H54 (cell line): ENCODE data around the gene DNMT3L.

ENCODE experiments used
- DNase-seq: peaks from one replicate; pipeline ENCODE4 v3.0.0; 2011; ENCODE audit warnings: low spot score, mixed read lengths; ENCODE audit not compliant: insufficient read length
- FAIRE-seq: peaks from 3 replicates; lab custom pipeline; 2011; peaks lifted over from hg19 to GRCh38; lab: Jason Lieb, UNC
- POLR2A ChIP-seq: IDR thresholded peaks from 2 replicates; pipeline ENCODE4 v1.6.1; 2011; ENCODE audit warnings: low read depth, mild to moderate bottlenecking, low read length

The DNMT3L gene

DNA sequence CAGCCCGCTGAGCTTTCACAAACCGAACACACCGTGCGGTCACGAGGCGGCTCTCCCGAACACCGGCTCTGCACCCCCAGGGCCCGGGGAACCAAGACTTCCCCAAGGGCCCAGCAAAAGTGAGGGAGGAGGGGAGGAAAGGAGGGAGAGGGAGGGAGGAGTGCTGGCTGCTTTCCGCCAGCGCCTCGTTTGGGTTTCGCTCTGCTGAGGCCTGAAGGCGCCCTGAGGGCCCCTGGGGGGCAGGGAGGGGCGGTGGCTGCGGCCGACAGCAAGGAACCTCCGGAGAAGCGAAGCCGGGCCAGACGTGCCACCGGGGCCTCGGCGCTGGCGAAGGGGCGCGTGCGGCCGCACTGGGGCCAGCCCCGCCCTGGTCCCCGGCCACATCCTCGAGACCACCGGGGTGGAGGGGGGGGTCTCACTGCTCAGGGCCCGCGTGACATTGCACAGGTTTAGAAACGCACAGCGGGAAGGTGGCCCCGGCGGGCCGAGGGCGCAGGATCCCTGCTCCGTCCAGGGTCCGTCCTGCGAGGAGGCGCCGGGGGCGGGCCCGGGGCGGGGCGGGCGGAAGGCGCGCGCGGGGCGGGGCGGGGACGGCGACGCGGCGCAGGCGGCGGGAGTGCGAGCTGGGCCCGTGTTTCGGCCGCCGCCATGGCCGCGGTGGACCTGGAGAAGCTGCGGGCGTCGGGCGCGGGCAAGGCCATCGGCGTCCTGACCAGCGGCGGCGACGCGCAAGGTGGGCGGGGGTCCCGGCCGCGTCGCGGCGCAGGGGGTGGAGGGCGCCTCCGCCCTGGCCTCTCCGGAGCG, 38.0 kb upstream of the DNMT3L start, which contains the start of gene PFKL:
TSS of gene PFKL (plus strand) at position 596 of the 804 bp plus-strand sequence. CDS start at position 649, 53 bp downstream.
- DNase-seq (peak; percentile 98), FAIRE-seq (no peak)
- TF ChIP-seq POLR2A, result peak; percentile 90

DNA sequence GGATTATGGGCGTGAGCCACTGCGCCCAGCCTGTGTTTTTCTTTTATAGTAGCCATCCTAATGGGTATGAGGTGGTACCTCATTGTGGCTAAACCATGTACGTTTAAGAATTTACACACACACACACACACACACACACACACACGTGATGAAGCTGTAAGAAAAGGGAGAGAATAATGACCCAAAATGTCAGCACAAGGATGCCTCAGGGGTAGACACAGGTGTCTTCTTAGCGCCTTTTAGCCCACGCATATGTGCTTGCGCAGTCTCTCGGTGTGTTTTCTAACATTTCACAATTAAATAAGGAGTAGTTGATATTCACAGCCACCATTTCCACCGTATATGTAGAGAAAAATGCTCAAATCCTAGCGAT, 37.4 kb upstream of the DNMT3L start:
- TF ChIP-seq POLR2A, result no peak
- DNase-seq (no peak), FAIRE-seq (no peak)

DNA sequence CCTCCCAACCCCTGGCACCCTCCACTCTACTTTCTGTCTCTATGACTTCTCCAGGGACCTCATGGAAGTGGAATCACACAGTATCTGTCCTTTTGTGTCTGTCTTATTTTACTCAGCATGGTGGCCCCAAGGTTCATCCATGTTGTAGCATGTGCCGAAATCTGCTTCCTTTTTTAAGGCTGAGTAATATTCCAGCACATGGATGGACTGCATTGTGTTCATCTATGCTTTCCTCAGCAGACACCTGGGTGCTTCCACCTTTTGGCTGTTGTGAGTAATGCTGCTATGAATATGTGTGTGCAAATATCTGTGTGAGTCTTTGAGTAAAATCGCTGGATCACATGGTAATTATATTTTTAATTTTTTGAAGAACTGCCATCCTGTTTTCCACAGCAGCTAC, 36.6 kb upstream of the DNMT3L start:
- no peak for TF ChIP-seq POLR2A
- DNase-seq, result no peak
- no peak for FAIRE-seq

DNA sequence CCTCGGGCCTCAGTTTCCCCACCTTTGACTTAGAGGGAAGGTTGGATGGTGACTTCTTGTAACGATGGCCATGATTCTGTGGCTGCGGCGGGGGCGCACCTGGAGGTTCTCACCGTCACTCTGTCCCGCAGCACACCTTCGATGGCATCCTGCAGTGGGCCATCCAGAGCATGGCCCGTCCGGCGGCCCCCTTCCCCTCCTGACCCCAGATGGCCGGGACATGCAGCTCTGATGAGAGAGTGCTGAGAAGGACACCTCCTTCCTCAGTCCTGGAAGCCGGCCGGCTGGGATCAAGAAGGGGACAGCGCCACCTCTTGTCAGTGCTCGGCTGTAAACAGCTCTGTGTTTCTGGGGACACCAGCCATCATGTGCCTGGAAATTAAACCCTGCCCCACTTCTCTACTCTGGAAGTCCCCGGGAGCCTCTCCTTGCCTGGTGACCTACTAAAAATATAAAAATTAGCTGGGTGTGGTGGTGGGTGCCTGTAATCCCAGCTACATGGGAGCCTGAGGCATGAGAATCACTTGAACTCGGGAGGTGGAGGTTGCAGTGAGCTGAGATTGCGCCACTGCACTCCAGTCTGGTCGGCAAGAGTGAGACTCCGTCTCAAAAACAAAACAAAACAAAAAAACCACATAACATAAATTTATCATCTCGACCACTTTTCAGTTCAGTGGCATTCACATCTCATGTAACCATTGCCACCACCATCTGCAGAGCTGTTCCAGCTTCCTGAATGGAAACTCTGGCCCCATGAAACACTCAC, 36.0 kb upstream of the DNMT3L start:
- FAIRE-seq, result no peak

DNA sequence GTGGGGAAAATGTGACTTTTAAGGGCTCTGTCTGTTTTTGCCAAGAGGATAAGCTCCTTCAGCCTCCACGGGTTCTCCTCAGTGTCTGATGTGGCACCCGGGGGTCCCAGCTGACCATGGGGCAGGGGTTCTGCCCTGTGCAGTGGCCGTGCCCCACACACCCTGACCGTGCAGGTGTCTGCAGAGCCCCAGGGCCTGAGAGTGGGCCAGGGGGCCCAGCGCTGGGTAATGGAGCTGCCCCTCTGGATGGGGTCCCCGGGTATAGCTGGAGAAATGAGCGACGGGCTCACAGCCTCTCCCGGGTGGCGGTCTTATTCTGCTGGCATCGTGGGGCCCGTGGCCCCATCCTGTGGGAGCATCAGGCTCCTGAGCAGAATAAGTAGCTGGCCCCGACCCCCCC, 35.2 kb upstream of the DNMT3L start:
- FAIRE-seq (no peak), DNase-seq (no peak)
- no peak for TF ChIP-seq POLR2A

More for the DNA sequence above, 36.0 kb upstream of the DNMT3L start:
- DNase-seq, result peak; percentile 99
- no peak for TF ChIP-seq POLR2A

DNA sequence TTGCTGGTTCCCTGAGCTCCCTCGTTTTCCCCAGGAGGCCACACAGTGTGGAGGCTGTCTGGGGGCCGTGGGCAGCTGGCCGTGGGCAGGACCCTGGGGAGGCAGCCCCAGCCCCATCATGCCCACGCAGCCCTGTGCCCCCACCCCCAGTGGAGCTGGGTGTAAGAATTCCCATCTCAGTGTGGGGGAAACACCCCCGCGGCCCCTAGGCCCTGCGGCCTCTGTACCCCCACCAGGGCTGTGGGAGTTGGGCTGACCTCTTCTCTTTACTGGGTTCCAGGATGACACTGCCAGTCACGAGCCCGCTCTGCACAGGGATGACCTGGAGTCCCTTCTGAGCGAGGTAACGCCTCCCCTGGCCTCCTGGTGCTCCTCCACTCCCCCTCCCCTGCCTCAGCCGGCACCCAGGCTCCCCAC, 34.4 kb upstream of the DNMT3L start:
- DNase-seq, result no peak
- no peak for TF ChIP-seq POLR2A
- no peak for FAIRE-seq

DNA sequence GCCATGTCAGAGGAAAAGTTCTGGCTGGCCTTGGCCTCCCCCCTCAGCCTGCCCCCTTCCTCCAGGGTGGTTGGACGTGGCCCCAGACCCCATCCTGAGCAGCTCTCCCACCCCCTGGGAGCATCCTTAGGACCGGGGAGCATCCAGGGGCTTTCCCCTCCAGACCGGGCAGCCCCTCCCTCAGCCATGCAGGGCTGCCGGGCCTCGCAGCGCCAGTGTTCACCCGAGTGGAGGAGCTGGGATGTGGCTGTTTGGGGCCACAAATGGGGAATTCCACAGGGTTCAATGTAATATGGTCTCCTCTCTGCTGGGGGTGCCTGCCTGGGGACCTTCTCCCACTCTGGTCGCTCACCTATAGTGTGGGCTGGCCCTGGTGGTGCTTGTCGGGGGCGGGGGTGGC, 33.9 kb upstream of the DNMT3L start:
- DNase-seq (no peak), FAIRE-seq (no peak)
- no peak for TF ChIP-seq POLR2A

DNA sequence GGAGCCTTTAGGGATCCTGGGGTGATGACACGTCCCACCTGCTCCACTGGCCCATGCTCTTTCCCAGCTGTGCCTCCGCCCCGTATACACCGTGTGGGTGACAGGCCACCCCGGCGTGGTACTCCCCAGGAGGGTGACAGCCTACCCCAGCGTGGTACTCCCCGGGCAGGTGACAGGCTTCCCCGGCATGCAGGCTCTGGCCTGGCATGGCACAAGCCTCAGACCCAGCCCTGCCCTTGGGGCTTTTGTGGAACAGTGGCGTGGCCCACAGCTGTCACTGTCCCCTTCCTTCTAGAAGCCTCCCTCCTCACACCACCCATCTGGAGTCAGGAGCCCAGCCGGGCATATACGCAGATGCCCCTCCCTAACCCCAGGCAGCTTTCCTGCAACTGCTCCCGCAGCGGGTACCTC, 33.5 kb upstream of the DNMT3L start:
- no peak for FAIRE-seq
- DNase-seq, result no peak
- TF ChIP-seq POLR2A, result no peak

DNA sequence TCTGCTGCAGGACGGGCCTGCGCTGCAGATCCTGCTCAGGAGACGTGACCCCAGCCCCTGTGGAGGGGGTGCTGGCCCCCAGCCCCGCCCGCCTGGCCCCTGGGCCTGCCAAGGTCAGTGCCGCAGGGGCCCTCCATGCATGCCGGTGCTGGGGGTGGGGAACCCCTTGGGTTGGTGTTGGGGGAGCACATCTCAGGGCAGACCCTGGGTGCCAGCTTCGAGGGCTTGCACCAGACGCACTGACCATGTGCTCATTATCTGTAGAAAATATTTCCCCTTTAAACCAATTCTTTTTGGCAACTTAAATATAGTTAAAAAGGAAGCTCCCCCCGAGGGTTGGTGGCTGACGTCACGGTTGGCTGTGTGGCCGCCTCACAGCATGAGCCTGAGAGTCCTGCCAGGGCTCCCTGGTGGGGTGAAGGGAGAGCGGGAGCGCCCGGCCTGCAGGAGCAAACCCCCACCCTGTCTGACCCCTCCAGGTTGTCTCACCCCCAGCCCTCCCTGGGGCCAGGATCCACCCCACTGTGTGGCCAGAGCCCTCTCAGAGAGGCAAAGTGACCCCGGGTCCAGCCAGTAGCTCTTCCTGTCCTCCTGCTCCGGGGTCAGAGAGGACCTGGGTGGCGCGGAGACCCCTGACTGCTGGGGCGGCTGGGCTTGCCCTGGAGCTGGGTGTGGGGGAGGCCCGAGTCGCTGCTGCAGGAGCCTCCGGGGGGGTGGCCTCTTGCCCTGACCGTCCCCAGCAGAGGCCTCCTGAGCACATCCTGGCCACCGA, 32.9 kb upstream of the DNMT3L start:
- DNase-seq (peak; percentile 95), FAIRE-seq (no peak)
- TF ChIP-seq POLR2A, result no peak

DNA sequence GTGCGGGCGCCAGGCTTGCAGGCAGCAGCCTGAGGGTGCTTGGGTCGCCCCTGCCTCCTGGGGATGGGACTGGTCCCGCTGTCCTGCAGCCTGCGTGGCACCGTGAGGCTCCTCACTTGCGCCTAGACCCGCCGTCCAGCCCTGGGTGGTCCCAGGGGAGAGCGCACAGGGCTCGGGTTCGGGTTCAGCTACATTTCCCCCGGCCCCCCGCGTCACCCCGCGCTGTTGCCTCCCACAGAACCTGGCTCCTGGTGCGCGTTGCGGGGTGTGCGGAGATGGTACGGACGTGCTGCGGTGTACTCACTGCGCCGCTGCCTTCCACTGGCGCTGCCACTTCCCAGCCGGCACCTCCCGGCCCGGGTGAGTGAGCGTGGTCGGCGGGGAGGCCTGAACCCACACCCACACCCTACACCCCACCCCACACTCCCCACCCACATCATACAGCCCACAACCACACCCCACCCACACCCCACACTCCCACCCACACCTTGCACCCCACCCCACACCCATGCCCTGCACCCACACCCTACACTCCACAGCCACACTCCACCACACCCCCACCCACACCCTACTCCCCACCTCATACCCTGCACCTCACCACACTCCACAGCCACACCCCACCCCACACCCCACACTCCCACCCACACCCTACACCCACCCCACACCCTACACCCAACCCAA, 32.0 kb upstream of the DNMT3L start:
- no peak for FAIRE-seq
- no peak for DNase-seq
- no peak for TF ChIP-seq POLR2A

DNA sequence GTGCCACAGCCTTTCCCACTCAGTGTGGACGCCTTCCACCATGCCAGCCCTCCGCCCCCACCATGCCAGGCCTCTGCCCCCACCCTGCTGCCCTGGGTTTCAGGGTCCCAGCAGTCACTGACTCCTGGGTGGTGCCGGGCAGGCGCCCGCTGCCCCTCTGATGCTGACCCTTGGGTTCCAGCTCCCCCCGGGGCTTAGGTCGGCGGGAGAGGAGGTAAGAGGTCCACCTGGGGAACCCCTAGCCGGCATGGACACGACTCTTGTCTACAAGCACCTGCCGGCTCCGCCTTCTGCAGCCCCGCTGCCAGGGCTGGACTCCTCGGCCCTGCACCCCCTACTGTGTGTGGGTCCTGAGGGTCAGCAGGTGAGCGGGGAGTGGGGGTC, 31.1 kb upstream of the DNMT3L start:
- DNase-seq (no peak), FAIRE-seq (no peak)
- TF ChIP-seq POLR2A, result no peak

DNA sequence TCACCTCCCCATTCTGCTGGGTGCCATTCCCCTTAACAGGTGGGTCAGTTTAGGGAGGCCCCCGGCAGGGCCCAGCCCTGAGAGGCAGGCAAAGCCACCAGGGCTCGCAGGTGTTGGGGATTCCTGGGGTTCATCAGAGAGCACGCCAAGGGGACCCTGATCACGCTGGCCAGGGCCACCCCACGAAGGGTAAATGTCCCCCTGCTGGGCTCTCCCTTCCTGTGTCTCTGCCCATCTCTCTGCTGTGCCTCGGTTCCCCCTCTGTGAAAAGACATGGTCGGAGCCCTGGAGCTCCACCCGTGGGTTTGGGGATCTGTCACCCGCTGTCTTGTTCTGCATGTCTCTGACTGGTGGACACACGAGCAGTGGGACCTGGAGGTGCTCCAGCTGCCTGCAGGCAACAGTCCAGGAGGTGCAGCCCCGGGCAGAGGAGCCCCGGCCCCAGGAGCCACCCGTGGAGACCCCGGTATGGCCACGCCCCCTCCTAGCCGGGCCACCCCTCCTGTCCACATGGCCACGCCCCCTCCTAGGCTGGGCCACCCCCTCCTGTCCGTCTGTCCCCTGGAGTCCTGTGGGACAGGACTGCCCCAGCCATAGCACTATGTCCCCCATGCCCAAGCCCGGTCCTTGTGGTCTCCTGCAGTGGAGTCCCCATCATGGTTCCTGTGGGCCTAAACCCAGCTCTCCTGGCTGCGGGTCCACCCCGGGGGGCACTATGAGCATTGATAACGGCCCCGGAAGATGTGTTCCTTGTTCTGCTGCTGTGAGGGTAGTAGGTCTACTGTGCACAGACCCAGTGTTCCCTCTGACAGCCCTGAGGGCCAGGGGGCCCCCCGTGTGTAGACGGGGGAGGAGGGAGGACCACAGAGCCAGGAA, 30.5 kb upstream of the DNMT3L start:
- no peak for TF ChIP-seq POLR2A
- DNase-seq (no peak), FAIRE-seq (no peak)
